GM12891 (cell line): ENCODE data around the gene ANKRD63.

ENCODE experiments used
- PAX5 ChIP-seq: IDR thresholded peaks from 2 replicates; pipeline ENCODE4 v1.6.1; 2011; ENCODE audit warnings: low read length, moderate library complexity, mild to moderate bottlenecking; ENCODE audit not compliant: insufficient read depth, severe bottlenecking
- POLR2A ChIP-seq: IDR thresholded peaks from 2 replicates; pipeline ENCODE4 v1.6.1; 2011; ENCODE audit warnings: low read depth, low read length, control low read depth
- POLR2AphosphoS5 ChIP-seq: IDR thresholded peaks from 2 replicates; pipeline ENCODE4 v1.6.1; 2011; ENCODE audit warnings: low read depth, low read length, control low read depth
- POU2F2 ChIP-seq: IDR thresholded peaks from 2 replicates; pipeline ENCODE4 v1.6.1; 2011; ENCODE audit warnings: low read depth, mild to moderate bottlenecking, control low read depth, low read length, moderate library complexity
- SPI1 ChIP-seq: IDR thresholded peaks from 2 replicates; pipeline ENCODE4 v1.6.1; 2011; ENCODE audit warnings: low read depth, low read length, control low read depth
- TAF1 ChIP-seq: IDR thresholded peaks from 2 replicates; pipeline ENCODE4 v1.6.1; 2011; ENCODE audit warnings: low read depth, low read length, control low read depth

DNA sequence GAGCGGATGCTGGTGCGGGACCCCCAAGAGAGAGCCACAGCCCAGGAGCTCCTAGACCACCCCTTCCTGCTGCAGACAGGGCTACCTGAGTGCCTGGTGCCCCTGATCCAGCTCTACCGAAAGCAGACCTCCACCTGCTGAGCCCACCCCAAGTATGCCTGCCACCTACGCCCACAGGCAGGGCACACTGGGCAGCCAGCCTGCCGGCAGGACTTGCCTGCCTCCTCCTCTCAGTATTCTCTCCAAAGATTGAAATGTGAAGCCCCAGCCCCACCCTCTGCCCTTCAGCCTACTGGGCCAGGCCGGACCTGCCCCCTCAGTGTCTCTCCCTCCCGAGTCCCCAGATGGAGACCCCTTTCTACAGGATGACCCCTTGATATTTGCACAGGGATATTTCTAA is 6.9 kb downstream of the ANKRD63 start:
- no peak for TF ChIP-seq POLR2A
- no peak for TF ChIP-seq POLR2AphosphoS5
- TF ChIP-seq TAF1: no peak
- TF ChIP-seq PAX5: no peak
- TF ChIP-seq POU2F2: no peak
- no peak for TF ChIP-seq SPI1
